ENCODE data around the gene HCFC1.

Gene HCFC1

DNA sequence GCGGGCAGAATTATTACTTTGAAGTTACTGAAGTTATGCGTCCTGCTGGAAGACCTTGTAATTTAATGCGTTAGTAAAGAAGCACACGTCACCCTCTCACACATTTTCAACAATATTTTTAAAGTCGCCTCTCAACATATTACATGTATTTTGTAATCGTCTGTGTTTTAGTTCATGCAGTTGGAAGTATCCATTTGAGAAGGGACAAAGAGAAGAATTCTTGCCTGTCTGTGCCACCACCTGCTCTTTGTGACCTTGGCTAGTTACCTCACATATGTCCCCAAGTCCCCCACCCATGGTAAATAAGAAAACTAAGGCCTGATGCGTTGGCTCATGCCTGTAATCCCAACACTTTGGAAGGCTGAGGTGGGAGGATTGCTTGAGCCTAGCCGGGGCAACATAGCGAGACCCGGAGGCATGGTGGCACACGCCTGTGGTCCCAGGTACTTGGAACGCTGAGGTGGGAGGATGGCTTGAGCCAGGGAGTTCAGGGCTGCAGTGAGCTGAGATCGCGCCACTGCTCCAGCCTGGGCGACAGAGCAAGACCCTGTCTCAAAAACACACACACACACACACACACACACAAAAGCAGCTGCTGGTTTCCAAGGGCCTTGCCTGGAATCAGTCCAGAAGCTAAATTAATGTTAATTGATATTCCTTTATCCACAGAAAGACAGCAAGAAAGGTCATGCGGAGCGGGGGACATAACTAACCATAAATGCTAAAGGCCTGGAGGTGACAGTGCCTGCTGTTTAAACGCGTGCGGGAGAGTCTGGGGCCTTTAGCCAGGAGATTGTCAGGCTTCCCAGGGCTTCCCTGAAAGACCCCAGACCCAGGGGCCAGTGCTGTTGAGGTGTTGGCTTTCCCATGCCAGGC lies 1.7 kb upstream of the HCFC1 start:
- no peak for DNase-seq

GRCh38 chrX:153972368-153973126 lies 929 bp upstream of the HCFC1 start, which contains the start of gene TMEM187:
Gene TMEM187 (plus strand): TSS chrX:153972754. CDS start chrX:153982063, 9,309 bp downstream.
- DNase-seq, result peak; percentile 93

GRCh38 chrX:153971124-153971449 lies 531 bp downstream of the HCFC1 start:
- DNase-seq, result peak; percentile 90

DNA sequence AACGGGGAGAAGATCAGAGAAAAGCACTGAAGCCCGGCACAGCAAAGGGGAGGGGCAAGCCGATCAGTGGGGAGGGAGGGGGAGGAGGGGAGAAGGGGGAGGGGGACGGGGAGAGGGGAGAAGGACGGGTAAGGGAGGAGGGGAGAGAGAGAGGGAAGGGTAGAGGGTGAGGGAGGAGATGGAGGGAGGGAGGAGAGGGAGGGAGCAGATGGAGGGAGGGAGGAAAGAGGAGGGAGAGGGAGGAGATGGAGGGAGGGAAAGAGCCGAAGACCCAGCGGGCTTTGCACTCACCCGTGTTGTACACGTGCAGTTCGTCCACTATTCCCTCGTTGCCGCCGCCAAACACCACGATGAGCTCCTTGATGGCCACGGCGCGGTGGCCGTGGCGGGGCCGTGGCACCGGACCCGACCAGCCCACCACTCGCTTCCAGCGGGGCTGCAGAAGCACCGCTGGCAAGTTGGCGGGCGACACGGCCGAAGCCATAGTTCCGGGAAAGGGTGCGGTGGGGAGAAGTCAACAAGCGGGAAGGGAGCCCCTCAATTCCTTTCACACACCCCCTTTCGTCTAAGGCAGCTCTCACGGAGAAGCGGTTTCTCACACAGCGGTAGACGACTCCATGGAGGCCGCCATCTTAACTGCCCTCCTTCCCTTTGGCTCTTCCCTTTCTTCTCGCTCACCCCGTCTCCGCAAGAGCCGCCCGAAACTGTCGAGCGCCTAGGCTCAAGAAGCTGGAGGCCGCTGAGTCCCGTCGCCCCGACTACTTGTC lies 1.1 kb downstream of the HCFC1 start:
- peak; percentile 81 for DNase-seq

- no peak for DNase-seq
Measured at GRCh38 chrX:153969904-153970356, 1.7 kb downstream of the HCFC1 start.

DNA sequence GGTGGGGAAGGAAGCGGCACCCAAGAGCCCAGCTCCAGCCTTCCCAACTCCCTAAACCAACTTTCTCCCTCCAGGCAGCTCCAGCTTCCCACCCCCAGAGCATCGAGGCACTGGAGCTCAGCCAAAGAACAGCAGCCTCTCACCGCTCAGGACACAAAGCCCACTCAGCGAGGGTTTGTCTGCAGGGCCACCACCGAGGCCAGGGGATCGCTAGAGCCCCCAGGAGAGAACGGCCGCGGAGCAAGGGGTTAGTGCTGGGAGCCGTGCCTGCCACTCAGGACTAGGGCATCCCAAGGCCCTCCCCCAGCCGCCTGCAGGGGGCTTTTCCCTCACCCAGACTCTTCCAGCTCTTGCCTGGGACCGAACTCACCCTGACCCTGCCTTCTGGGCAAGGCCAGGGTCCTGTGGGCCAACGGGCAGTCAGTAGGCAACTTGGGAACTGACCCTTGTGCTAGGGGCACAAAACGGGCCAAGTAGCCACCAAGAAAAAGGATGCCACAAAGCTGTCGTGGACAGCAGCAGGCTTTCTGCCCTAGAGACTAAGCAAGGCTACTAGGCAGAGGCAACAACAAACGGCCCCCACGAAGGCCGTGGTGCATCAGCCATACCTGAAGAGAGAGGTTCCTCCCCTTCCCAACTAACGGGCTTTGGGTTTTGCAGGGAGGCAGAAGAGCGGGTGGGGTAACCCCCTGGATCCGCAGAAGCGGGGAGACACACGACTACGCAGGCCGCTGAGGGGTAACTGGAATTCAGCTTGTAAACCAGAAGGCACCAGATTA lies 2.3 kb downstream of the HCFC1 start:
- no peak for DNase-seq

GRCh38 chrX:153968754-153969124 lies 2.9 kb downstream of the HCFC1 start:
- DNase-seq, result no peak

GRCh38 chrX:153968255-153968654 lies 3.4 kb downstream of the HCFC1 start:
- no peak for DNase-seq

GRCh38 chrX:153967536-153968224 lies 3.9 kb downstream of the HCFC1 start:
- DNase-seq, result no peak

GRCh38 chrX:153966841-153967535 lies 4.6 kb downstream of the HCFC1 start:
- no peak for DNase-seq

GRCh38 chrX:153966283-153966688 lies 5.3 kb downstream of the HCFC1 start:
- DNase-seq, result no peak

GRCh38 chrX:153965406-153965805 lies 6.2 kb downstream of the HCFC1 start:
- DNase-seq, result no peak

- DNase-seq, result no peak
Measured at GRCh38 chrX:153964105-153964504, 7.5 kb downstream of the HCFC1 start.

GRCh38 chrX:153963546-153963945 lies 8.1 kb downstream of the HCFC1 start:
- DNase-seq, result no peak

- DNase-seq, result no peak
Measured at GRCh38 chrX:153961292-153961691, 10.3 kb downstream of the HCFC1 start.

GRCh38 chrX:153960786-153961185 lies 10.8 kb downstream of the HCFC1 start:
- no peak for DNase-seq

DNA sequence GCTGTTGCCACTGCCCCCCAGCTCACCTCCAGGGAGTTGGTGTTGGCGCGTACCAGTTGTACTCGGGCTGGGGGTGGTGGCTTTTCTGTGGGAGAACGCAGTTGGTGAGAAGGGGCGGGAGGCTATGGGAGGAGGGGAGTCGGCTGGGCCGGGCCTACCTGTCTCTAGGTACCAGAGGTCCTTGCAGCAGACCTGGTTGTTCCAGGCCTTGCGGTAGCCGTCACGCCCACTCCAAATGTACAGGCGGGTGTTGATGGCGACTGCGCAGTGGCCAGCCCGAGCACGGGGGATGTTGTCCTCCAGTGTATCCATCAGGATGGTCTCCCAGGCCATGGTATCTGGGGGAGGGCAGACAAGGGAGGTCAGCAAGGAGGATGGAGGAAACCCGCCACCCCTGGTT lies 11.5 kb downstream of the HCFC1 start:
- DNase-seq, result no peak

- DNase-seq, result no peak
Measured at GRCh38 chrX:153959649-153960048, 12.0 kb downstream of the HCFC1 start.

DNA sequence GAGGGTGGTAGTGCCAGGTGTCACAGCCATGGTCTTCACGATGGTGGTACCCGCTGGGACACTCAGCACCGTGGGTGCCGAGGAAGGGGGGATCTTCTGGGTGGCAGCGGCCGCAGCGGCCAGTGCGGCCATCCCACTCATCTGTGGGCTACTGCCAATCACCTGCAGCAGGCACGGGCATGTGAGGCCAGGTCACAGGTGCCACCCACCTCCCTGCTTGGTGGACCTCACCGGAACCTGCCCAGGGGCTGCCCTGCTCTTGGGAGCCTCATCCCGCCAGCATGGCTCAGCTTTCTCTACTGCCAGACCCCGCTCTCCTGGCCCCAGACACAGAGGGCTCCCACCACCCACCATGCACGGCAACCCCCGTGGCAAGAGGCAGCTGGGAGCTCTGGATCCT lies 13.0 kb downstream of the HCFC1 start:
- no peak for DNase-seq

DNA sequence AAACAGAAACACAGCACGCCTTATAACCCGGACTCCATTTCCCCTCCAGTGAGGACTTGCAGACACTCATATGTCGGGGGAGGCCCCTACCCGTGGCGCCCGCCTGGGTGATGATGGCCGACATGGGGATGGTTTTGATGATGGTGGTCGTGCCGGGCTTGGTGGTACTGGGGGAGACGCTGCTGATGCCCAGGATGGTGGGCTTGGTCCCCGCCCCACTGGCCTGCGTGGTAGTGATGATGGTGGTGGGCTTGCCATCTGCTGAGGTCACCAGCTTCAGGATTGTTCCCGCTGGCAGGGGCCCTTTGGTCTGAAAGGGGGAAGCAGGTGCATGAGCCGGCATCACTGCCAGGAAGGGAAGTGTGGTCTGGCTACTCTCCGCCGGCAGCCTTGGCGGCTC lies 14.4 kb downstream of the HCFC1 start:
- DNase-seq, result no peak

Data from fibroblast of skin of right biceps (primary cell).